Glutamatergic neuron (in vitro differentiated cells): ENCODE data around the gene C2orf80. TPM values are rescaled to one million over a fixed set of nuclear protein-coding genes. Genes with fewer than 3 reads are reported as not detected.
"Not testable (repeated sequence)": the region's sequence is repeated elsewhere in the genome, so short reads cannot be mapped to it uniquely, and the experiment has no call there.

ENCODE experiments used
- DNase-seq: peaks from one replicate; pipeline ENCODE4 v3.0.0; 2022
- H3K27ac Mint-ChIP-seq: one replicate; pipeline ENCODE4 v1.8.0; 2020; ENCODE audit warnings: mild to moderate bottlenecking, mixed read lengths, inconsistent platforms; ENCODE audit not compliant: unreplicated experiment
- H3K27me3 Mint-ChIP-seq: one replicate; pipeline ENCODE4 v1.8.0; 2020; ENCODE audit warnings: mild to moderate bottlenecking, moderate library complexity, mixed read lengths, inconsistent platforms; ENCODE audit not compliant: unreplicated experiment
- H3K36me3 Mint-ChIP-seq: one replicate; pipeline ENCODE4 v1.8.0; 2020; ENCODE audit warnings: mild to moderate bottlenecking, mixed read lengths, inconsistent platforms; ENCODE audit not compliant: unreplicated experiment
- H3K4me1 Mint-ChIP-seq: one replicate; pipeline ENCODE4 v1.8.0; 2020; ENCODE audit warnings: mild to moderate bottlenecking, low read depth, mixed read lengths, inconsistent platforms; ENCODE audit not compliant: unreplicated experiment
- H3K4me3 Mint-ChIP-seq: one replicate; pipeline ENCODE4 v1.8.0; 2020; ENCODE audit warnings: mild to moderate bottlenecking, mixed read lengths, inconsistent platforms; ENCODE audit not compliant: unreplicated experiment
- H3K9me3 Mint-ChIP-seq: one replicate; pipeline ENCODE4 v1.8.0; 2020; ENCODE audit warnings: mild to moderate bottlenecking, moderate library complexity, mixed read lengths, inconsistent platforms; ENCODE audit not compliant: unreplicated experiment
- total RNA-seq: library from RNA; stranded (reverse); fragmentation: NEBNext Ultra II Directional; extraction: Animal tissue kit (Norgen Biotek cat#: 25700); gene quantifications from one replicate; pipeline ENCODE4 v1.2.1, GENCODE V29; 2021; ENCODE audit not compliant: unreplicated experiment
- TF ChIP-seq, protein P1 (sequence below): fragments of 200-600 bp; sonication (generic); IDR thresholded peaks from one replicate; pipeline ENCODE4 v1.5.0; 2021; ENCODE audit not compliant: partially characterized antibody, unreplicated experiment

C2orf80 gene
- total RNA-seq, 1 donor from 2014 or later: not detected

DNA sequence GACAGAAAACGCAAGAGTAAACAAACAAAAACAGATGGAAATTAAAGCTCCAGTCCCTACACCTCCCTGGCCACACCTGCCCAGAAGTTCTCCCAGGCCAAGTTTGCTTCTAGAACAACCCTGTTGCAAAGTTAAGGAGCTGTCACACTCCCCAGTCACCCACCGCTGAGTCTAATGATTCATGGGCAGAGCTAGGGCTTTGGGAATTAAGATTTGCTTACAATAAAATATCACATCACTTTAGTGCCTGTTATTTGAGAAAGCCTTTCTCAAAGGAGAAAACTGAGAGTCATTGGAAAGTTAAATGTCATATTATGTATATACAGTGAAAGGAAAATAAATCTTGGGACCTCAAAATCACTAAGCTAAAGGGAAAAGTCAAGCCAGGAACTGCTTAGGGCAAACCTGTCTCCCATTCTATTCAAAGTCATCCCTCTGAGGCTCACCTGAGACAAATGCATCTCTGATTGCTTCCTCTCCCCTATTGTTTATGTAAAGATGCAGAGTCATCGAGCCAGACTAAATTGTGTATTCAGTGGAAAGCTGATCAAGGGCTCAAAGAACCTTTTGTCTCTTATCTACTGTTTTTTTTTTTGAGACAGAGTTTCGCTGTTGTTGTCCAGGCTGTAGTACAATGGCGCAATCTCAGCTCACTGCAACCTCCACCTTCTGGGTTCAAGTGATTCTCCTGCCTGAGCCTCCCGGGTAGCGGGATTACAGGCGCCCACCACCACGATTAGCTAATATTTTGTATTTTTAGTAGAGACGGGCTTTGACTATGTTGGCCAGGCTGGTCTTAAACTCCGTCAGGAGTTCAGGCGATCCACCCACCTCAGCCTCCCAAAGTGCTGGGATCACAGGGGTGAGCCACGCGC is 46.7 kb downstream of the C2orf80 start:
- Mint-ChIP-seq H3K4me3 (no peak overlapping the region), H3K27ac (no peak overlapping the region), H3K9me3 (peaks cover 3% of the 10 kb centered on the region), H3K36me3 (no peaks in the 10 kb centered on the region), H3K27me3 (peaks cover 3% of the 10 kb centered on the region), H3K4me1 (no peaks in the 10 kb centered on the region)
- TF ChIP-seq, protein P1, sequence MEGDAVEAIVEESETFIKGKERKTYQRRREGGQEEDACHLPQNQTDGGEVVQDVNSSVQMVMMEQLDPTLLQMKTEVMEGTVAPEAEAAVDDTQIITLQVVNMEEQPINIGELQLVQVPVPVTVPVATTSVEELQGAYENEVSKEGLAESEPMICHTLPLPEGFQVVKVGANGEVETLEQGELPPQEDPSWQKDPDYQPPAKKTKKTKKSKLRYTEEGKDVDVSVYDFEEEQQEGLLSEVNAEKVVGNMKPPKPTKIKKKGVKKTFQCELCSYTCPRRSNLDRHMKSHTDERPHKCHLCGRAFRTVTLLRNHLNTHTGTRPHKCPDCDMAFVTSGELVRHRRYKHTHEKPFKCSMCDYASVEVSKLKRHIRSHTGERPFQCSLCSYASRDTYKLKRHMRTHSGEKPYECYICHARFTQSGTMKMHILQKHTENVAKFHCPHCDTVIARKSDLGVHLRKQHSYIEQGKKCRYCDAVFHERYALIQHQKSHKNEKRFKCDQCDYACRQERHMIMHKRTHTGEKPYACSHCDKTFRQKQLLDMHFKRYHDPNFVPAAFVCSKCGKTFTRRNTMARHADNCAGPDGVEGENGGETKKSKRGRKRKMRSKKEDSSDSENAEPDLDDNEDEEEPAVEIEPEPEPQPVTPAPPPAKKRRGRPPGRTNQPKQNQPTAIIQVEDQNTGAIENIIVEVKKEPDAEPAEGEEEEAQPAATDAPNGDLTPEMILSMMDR: no peak
- DNase-seq: no peak

- TF ChIP-seq, protein P1: no peak
- no peak overlapping the region for H3K4me3 Mint-ChIP-seq
- peaks cover 4% of the 10 kb centered on the region for H3K9me3 Mint-ChIP-seq
- no peak overlapping the region for H3K27ac Mint-ChIP-seq
- no peak for DNase-seq
- no peaks in the 10 kb centered on the region for H3K4me1 Mint-ChIP-seq
- peaks cover 2% of the 10 kb centered on the region for H3K27me3 Mint-ChIP-seq
- peaks cover 7% of the 10 kb centered on the region for H3K36me3 Mint-ChIP-seq
Measured at GRCh38 chr2:208142240-208142924, 47.4 kb downstream of the C2orf80 start.

GRCh38 chr2:208139447-208139846 is 50.4 kb downstream of the C2orf80 start:
- TF ChIP-seq, protein P1: no peak
- H3K9me3 Mint-ChIP-seq: peaks cover 4% of the 10 kb centered on the region

GRCh38 chr2:208138334-208138733 is 51.5 kb downstream of the C2orf80 start:
- H3K36me3 Mint-ChIP-seq: peaks cover 12% of the 10 kb centered on the region
- not testable (repeated sequence) for H3K9me3 Mint-ChIP-seq, H3K4me3 Mint-ChIP-seq, H3K27me3 Mint-ChIP-seq, DNase-seq, H3K4me1 Mint-ChIP-seq, H3K27ac Mint-ChIP-seq

More at GRCh38 chr2:208139447-208139846, 50.4 kb downstream of the C2orf80 start:
- H3K4me3 Mint-ChIP-seq: no peak overlapping the region
- peaks cover 2% of the 10 kb centered on the region for H3K27me3 Mint-ChIP-seq
- no peak for DNase-seq
- no peaks in the 10 kb centered on the region for H3K4me1 Mint-ChIP-seq
- peaks cover 12% of the 10 kb centered on the region for H3K36me3 Mint-ChIP-seq
- no peak overlapping the region for H3K27ac Mint-ChIP-seq

GRCh38 chr2:208136716-208137094 is 53.1 kb downstream of the C2orf80 start:
- peaks cover 4% of the 10 kb centered on the region for H3K9me3 Mint-ChIP-seq
- H3K4me1 Mint-ChIP-seq: no peaks in the 10 kb centered on the region
- H3K4me3 Mint-ChIP-seq: no peak overlapping the region
- H3K27ac Mint-ChIP-seq: no peak overlapping the region
- TF ChIP-seq, protein P1: no peak
- peaks cover 2% of the 10 kb centered on the region for H3K27me3 Mint-ChIP-seq
- H3K36me3 Mint-ChIP-seq: peaks cover 12% of the 10 kb centered on the region
- no peak for DNase-seq
